DND-41 (cell line): Measurements from ENCODE around the gene USP9Y.

ENCODE experiments used
- EZH2 ChIP-seq: IDR thresholded peaks from 3 replicates; pipeline ENCODE4 v1.6.1; 2012; ENCODE audit warnings: borderline replicate concordance, low read depth, mild to moderate bottlenecking, moderate library complexity, low read length, inconsistent platforms; ENCODE audit not compliant: severe bottlenecking
- TF ChIP-seq, protein P1 (sequence below): IDR thresholded peaks from 2 replicates; pipeline ENCODE4 v1.5.1; 2012; ENCODE audit warnings: borderline replicate concordance, low read length, moderate library complexity, mild to moderate bottlenecking; ENCODE audit not compliant: poor library complexity, severe bottlenecking; ENCODE audit errors: extremely low read depth

DNA sequence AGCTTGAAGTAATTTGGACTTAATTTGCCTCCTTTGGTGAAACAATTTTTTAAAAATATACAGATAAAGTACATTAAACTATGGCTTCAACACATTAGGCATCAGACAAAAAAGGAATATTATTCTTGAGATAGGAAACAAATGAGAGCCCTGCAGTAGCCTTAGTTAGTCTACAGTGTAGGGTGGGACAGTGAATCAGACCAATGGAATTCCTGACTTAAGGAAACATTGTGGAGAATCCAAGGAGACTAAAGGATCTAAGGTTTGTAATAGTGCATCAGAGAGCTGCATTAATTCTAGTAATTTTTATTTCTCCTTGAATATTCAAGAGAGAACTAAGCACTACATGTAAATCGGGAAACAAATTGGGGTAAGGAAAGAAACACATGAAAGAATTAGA is 125.8 kb downstream of the USP9Y start:
- TF ChIP-seq, protein P1, sequence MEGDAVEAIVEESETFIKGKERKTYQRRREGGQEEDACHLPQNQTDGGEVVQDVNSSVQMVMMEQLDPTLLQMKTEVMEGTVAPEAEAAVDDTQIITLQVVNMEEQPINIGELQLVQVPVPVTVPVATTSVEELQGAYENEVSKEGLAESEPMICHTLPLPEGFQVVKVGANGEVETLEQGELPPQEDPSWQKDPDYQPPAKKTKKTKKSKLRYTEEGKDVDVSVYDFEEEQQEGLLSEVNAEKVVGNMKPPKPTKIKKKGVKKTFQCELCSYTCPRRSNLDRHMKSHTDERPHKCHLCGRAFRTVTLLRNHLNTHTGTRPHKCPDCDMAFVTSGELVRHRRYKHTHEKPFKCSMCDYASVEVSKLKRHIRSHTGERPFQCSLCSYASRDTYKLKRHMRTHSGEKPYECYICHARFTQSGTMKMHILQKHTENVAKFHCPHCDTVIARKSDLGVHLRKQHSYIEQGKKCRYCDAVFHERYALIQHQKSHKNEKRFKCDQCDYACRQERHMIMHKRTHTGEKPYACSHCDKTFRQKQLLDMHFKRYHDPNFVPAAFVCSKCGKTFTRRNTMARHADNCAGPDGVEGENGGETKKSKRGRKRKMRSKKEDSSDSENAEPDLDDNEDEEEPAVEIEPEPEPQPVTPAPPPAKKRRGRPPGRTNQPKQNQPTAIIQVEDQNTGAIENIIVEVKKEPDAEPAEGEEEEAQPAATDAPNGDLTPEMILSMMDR = no peak
- TF ChIP-seq EZH2 = no peak
